Measurements from ENCODE around the gene LDHAL6B. TPM values are rescaled to one million over a fixed set of nuclear protein-coding genes. Genes with fewer than 3 reads are reported as not detected.

The LDHAL6B gene
- total RNA-seq, 6 experiments from 2014 or later, result not detected

DNA sequence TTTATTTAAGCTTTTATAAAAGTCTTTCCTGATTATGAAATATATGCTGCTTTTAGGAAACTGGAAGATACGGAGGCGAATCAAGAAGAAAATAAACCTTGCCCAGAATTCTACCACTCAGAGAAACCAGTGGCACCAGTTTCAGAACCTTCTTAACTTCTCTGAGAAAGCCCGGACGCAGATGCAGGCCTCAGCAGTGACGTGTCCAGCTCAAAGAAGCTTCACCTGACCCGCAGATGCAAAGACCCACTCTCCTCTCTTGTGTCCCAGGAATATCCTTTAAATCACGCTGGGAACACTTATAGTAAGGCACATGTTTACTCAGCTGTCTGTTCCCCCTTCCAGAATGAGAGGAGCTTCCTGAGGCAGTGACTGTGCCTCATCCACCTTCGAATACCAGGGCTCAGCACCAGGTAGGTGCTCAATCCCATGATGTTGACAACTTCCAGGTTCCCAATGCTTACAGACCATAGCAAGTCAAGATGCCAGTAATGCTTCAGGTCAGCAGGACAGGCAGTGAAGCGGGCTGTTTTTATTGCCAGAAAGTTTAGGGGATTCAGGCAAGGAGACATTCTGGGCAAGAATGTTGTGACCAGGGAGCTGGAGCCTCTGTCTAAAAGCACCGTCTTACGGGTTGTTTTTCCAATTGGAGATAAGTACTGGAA is 39.9 kb upstream of the LDHAL6B start:
- H3K36me3 ChIP-seq, result peaks cover 0 to 14% (median 5%) of the 10 kb centered on the region in 4 donors
- no peaks in the 10 kb centered on the region for H3K9me3 ChIP-seq

GRCh38 chr15:59168536-59168935 is 38.1 kb upstream of the LDHAL6B start:
- TF ChIP-seq, protein P1, sequence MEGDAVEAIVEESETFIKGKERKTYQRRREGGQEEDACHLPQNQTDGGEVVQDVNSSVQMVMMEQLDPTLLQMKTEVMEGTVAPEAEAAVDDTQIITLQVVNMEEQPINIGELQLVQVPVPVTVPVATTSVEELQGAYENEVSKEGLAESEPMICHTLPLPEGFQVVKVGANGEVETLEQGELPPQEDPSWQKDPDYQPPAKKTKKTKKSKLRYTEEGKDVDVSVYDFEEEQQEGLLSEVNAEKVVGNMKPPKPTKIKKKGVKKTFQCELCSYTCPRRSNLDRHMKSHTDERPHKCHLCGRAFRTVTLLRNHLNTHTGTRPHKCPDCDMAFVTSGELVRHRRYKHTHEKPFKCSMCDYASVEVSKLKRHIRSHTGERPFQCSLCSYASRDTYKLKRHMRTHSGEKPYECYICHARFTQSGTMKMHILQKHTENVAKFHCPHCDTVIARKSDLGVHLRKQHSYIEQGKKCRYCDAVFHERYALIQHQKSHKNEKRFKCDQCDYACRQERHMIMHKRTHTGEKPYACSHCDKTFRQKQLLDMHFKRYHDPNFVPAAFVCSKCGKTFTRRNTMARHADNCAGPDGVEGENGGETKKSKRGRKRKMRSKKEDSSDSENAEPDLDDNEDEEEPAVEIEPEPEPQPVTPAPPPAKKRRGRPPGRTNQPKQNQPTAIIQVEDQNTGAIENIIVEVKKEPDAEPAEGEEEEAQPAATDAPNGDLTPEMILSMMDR (IDR thresholded peaks at IDR 0.05), result no peak
- no peak for TF ChIP-seq POLR2A (IDR thresholded peaks at IDR 0.05)
- no peak overlapping the region for H3K4me3 ChIP-seq
- no peaks in the 10 kb centered on the region for H3K9me3 ChIP-seq
- H3K4me1 ChIP-seq, result peaks cover 0 to 4% (median 0%) of the 10 kb centered on the region in 4 donors
- DNase-seq, result no peak
- intact Hi-C loops (cut with DNase I), result no loop called here
- H3K27ac ChIP-seq, result no peak overlapping the region
- 86% methylated on average over 6 of the region's 7 CpGs for WGBS (ENCODE audit: insufficient coverage, low coverage, low lambda C conversion rate, missing lambda C conversion rate)
- no peaks in the 10 kb centered on the region for H3K27me3 ChIP-seq
- H3K36me3 ChIP-seq, result peaks cover 0 to 17% (median 8%) of the 10 kb centered on the region in 4 donors
- ATAC-seq, result peak in 1 of 4 donors; percentile 36

More for the DNA sequence above, 39.9 kb upstream of the LDHAL6B start:
- ATAC-seq, result no peak
- Histone ChIP-seq H3K27me3 (no peaks in the 10 kb centered on the region), H3K4me3 (no peak overlapping the region), H3K4me1 (peaks cover 0 to 4% (median 0%) of the 10 kb centered on the region in 4 donors), H3K27ac (no peak overlapping the region)
- TF ChIP-seq POLR2A (IDR thresholded peaks at IDR 0.05), result no peak
- TF ChIP-seq, protein P1 (IDR thresholded peaks at IDR 0.05), result no peak
- intact Hi-C loops (cut with DNase I), result no loop called here
- no peak for DNase-seq
- 80% methylated on average over 10 of the region's 11 CpGs for WGBS (ENCODE audit: insufficient coverage, low coverage, low lambda C conversion rate, missing lambda C conversion rate)

DNA sequence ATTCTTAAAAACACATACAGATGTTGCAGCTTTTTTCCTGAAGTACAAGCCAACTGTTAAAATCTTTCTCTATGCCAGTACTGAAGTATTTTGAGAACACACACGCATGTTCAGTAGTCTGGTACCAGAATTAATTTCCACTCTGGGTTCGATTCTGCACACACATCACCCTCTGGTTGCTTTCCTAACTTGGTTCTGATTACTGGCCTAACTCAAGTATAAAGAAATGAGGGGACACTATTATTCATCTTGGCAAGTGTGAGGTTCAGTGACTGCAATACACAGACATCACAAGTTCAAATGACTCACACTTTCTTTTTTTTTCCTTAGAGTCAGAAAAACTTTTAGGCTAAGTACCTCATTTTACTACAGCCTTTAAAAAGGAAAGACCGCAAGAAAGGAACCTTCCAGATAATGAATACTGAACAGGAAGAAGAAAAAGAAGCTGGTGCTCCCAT is 37.4 kb upstream of the LDHAL6B start:
- peak in 1 of 4 donors; percentile 51 for ATAC-seq
- H3K9me3 ChIP-seq, result no peaks in the 10 kb centered on the region

GRCh38 chr15:59170295-59171066 is 36.2 kb upstream of the LDHAL6B start:
- no peak for TF ChIP-seq POLR2A (IDR thresholded peaks at IDR 0.05)
- H3K9me3 ChIP-seq, result no peaks in the 10 kb centered on the region
- peak; percentile 46 to 91 (median 78) for ATAC-seq
- peak overlapping the region in 1 of 3 donors; percentile 50 for H3K27ac ChIP-seq
- no peak overlapping the region for H3K4me3 ChIP-seq
- H3K27me3 ChIP-seq, result no peaks in the 10 kb centered on the region
- peaks cover 0 to 17% (median 6%) of the 10 kb centered on the region in 4 donors for H3K36me3 ChIP-seq
- peaks cover 0 to 4% (median 0%) of the 10 kb centered on the region in 4 donors for H3K4me1 ChIP-seq
- DNase-seq, result peak; percentile 76 to 89 (median 81)
- intact Hi-C loops (cut with DNase I), result no loop called here
- 52% methylated on average over 8 of the region's 12 CpGs for WGBS (ENCODE audit: insufficient coverage, low coverage, low lambda C conversion rate, missing lambda C conversion rate)

More for the DNA sequence above, 37.4 kb upstream of the LDHAL6B start:
- intact Hi-C loops (cut with DNase I), result no loop called here
- H3K27me3 ChIP-seq, result no peaks in the 10 kb centered on the region
- peaks cover 0 to 4% (median 0%) of the 10 kb centered on the region in 4 donors for H3K4me1 ChIP-seq
- H3K36me3 ChIP-seq, result peaks cover 0 to 17% (median 6%) of the 10 kb centered on the region in 4 donors
- H3K4me3 ChIP-seq, result no peak overlapping the region
- H3K27ac ChIP-seq, result peak overlapping the region in 1 of 3 donors; percentile 50
- TF ChIP-seq, protein P1 (IDR thresholded peaks at IDR 0.05), result no peak
- no peak for TF ChIP-seq POLR2A (IDR thresholded peaks at IDR 0.05)
- DNase-seq, result no peak
- 73% methylated on average over 2 of the region's 3 CpGs for WGBS (ENCODE audit: insufficient coverage, low coverage, low lambda C conversion rate, missing lambda C conversion rate)

DNA sequence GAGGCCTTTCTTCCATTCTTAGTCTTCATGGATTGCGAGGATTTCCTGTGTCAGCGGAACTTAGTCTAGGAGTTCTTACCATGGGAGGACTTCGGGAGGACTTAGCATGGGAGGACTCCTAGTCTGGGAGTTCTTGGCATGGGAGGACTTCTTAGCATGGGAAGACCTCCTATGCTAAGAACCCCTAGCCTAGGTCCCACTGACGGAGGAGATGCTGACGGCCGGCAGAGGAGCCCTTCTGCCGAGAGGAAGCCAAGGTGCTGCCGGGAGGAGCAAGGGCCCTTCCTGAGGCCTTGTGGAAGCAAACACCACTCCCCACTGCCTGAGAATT is 35.6 kb upstream of the LDHAL6B start:
- Histone ChIP-seq H3K4me3 (no peak overlapping the region), H3K36me3 (peaks cover 0 to 17% (median 6%) of the 10 kb centered on the region in 4 donors), H3K27ac (no peak overlapping the region), H3K9me3 (no peaks in the 10 kb centered on the region), H3K4me1 (peaks cover 0 to 4% (median 0%) of the 10 kb centered on the region in 4 donors), H3K27me3 (no peaks in the 10 kb centered on the region)
- DNase-seq (no peak), ATAC-seq (no peak)
- intact Hi-C loops (cut with DNase I), result no loop called here
- TF ChIP-seq POLR2A (IDR thresholded peaks at IDR 0.05), result no peak
- TF ChIP-seq, protein P1 (IDR thresholded peaks at IDR 0.05), result no peak
- 100% methylated on average over 3 of the region's 8 CpGs for WGBS (ENCODE audit: insufficient coverage, low coverage, low lambda C conversion rate, missing lambda C conversion rate)
